Lung (tissue), 12 donors: ENCODE data around the gene FAM217B. TPM values are rescaled to one million over a fixed set of nuclear protein-coding genes. Genes with fewer than 3 reads are reported as not detected.

Source experiments
- ATAC-seq: fragments of 200-7000 bp; cut with Tn5 transposase; one replicate; pipeline ENCODE4 v1.9.1; 2020; ENCODE audit warnings: moderate number of reproducible peaks; ENCODE audit not compliant: insufficient read depth, low FRiP score
- DNase-seq, 3 donors: peaks; one replicate each; pipeline ENCODE4 v3.0.0-alpha.2; 2013 to 2017
- H3K27ac ChIP-seq, 2 donors: one replicate each; pipeline ENCODE4 v1.5.1; 2013; ENCODE audit warnings: mild to moderate bottlenecking in 2 of 2, moderate library complexity in 2 of 2, control low read depth in 1 of 2, inconsistent platforms in 1 of 2, low read depth in 1 of 2, low read length in 1 of 2
- H3K27me3 ChIP-seq, 3 donors: one replicate each; pipeline ENCODE4 v1.5.1; 2013; ENCODE audit warnings: low read length in 2 of 3; ENCODE audit not compliant: control insufficient read depth in 3 of 3, insufficient read depth in 3 of 3
- H3K36me3 ChIP-seq, 4 donors: one replicate each; pipeline ENCODE4 v1.5.1; 2013; ENCODE audit warnings: low read length in 4 of 4, mild to moderate bottlenecking in 1 of 4, moderate library complexity in 1 of 4; ENCODE audit not compliant: control insufficient read depth in 4 of 4, insufficient read depth in 4 of 4
- H3K4me1 ChIP-seq, 5 donors: one replicate each; pipeline ENCODE4 v1.5.1; 2013; ENCODE audit warnings: low read length in 5 of 5, mild to moderate bottlenecking in 2 of 5, moderate library complexity in 1 of 5; ENCODE audit not compliant: control insufficient read depth in 5 of 5, insufficient read depth in 5 of 5
- H3K4me3 ChIP-seq: one replicate; pipeline ENCODE4 v1.5.1; 2013; ENCODE audit warnings: mild to moderate bottlenecking, control low read depth, moderate library complexity
- H3K9ac ChIP-seq, 2 donors: one replicate each; pipeline ENCODE4 v1.5.1; 2013; ENCODE audit warnings: low read length in 2 of 2, control low read depth in 1 of 2; ENCODE audit not compliant: insufficient read depth in 1 of 2
- H3K9me3 ChIP-seq, 4 donors: one replicate each; pipeline ENCODE4 v1.5.1; 2013; ENCODE audit warnings: low read length in 3 of 4, mild to moderate bottlenecking in 1 of 4, moderate library complexity in 1 of 4; ENCODE audit not compliant: control insufficient read depth in 4 of 4, insufficient read depth in 3 of 4
- WGBS, 2 donors: extraction: QIAGEN DNeasy Blood & Tissue Kit; methylation state at CpG; one replicate each; pipeline ENCODE4 v1.1.7; 2013; 5-methylcytosine and 5-hydroxymethylcytosine counted together
- polyA plus RNA-seq, 2 donors: library from polyadenylated mRNA; stranded (reverse); fragments of 200-250 nt; gene quantifications; one replicate each; pipeline ENCODE4 v1.2.1, GENCODE V29; 2013
- total RNA-seq, 2 donors: library from RNA; depleted of rRNA in 1 of 2; stranded (reverse); fragments of >200 nt in 1 of 2; gene quantifications; one replicate each; pipeline ENCODE4 v1.2.1, GENCODE V29; 2014 to 2021
- TF ChIP-seq, protein P1 (sequence below): IDR thresholded peaks from 2 replicates; pipeline ENCODE4 v1.5.1; 2012; ENCODE audit warnings: mild to moderate bottlenecking; ENCODE audit errors: control extremely low read depth, extremely low read depth
- donor health status: control.
- donor health status: control.
- donor health status: Bipolar disorder and iron deficiency.
- donor health status: healthy.
- donor health status: DM: yes; HTN: yes; CAD: no.

The FAM217B gene
- total and polyA plus RNA-seq, 4 donors: 4.9 to 18.5 (median 10.2) TPM

DNA sequence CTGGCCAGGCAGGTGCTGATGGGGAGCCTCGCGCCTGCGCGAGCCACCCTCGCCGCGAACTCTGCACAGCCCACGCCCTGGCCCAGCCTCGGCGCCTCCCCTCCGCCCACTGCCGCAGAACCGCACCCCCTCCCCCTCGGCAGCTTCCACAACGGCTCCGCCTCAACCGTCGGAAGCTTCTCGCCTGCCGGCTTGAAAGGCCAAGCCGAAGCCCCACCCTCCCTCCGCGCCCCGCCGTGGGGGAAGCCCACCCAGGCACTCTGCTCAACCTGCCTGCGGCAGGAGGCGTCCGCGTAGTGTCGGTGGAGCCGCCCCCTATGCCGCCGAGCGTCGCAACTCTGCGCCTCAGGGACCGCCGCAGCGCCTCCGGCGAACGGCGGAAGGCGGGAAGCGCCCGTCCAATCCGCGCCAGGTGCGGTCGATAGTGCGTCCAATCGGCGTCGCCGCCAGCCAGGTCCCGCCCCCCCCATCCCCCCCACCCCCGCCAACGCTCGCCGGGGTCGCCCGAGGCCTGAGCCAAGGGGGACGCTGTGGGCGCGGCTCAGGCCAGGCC lies 6.8 kb upstream of the FAM217B start, which contains the start of gene SYCP2:
SYCP2 (minus strand) TSS at position 342 of the 553 bp plus-strand sequence. CDS start 11,224 bp downstream, outside the sequence.
- Histone ChIP-seq H3K9me3 (no peaks in the 10 kb centered on the region), H3K9ac (no peak within 1 kb of the TSS)

DNA sequence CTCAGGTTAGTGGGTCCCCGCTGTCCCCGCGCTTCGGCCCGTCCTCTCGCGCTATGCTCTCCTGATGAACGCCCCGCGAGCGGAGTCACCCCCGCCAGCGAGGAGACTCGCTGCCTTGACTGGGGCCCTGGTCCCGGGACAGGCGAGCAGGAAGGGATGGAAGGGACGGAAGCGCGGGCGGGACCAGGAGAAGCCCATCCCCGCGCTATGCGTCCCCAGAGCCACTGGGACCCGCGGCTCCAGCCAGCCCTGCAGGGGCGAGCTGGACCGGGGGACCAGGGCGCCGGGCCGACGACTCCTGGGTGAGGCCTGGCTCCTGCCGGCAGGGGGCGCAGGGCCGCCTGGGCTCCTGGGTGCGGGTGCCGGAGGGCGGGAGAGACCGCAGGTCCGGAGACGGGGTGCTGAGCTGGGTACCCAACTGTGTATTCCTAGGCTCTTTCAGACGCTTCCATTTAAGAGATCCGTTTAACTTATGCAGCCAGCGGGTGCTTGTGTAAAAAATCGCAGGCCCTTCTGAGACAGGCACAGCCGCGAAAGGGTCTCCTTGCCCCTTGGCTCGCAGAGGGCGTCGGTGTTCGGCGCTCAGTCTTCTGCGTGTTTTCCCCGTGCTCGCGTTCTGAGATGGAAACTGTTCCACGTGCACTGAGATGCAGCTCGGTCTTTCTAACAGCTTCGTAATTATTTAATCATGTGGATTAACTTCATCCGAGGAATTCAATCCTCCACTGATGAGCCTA lies 6.2 kb upstream of the FAM217B start:
- ATAC-seq (peak; percentile 89), DNase-seq (peak; percentile 79 to 81 (median 80))
- no peaks in the 10 kb centered on the region for H3K9me3 ChIP-seq
- peak overlapping the region; percentile 44 to 51 for H3K27ac ChIP-seq
- 6% methylated on average over 53 to 59 of the region's 59 CpGs for WGBS, 2 donors
- H3K4me3 ChIP-seq: peak overlapping the region; percentile 69
- TF ChIP-seq, protein P1, sequence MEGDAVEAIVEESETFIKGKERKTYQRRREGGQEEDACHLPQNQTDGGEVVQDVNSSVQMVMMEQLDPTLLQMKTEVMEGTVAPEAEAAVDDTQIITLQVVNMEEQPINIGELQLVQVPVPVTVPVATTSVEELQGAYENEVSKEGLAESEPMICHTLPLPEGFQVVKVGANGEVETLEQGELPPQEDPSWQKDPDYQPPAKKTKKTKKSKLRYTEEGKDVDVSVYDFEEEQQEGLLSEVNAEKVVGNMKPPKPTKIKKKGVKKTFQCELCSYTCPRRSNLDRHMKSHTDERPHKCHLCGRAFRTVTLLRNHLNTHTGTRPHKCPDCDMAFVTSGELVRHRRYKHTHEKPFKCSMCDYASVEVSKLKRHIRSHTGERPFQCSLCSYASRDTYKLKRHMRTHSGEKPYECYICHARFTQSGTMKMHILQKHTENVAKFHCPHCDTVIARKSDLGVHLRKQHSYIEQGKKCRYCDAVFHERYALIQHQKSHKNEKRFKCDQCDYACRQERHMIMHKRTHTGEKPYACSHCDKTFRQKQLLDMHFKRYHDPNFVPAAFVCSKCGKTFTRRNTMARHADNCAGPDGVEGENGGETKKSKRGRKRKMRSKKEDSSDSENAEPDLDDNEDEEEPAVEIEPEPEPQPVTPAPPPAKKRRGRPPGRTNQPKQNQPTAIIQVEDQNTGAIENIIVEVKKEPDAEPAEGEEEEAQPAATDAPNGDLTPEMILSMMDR: peak; percentile 58
- no peak overlapping the region for H3K9ac ChIP-seq
- no peaks in the 10 kb centered on the region for H3K36me3 ChIP-seq
- H3K27me3 ChIP-seq: no peaks in the 10 kb centered on the region
- peaks cover 7 to 31% (median 10%) of the 10 kb centered on the region in 5 donors for H3K4me1 ChIP-seq

More for the DNA sequence above, 6.8 kb upstream of the FAM217B start, which contains the start of gene SYCP2:
- peak in 2 of 3 donors; percentile 60 to 66 for DNase-seq
- H3K36me3 ChIP-seq: no peaks in the 10 kb centered on the region
- peak within 1 kb of the TSS; percentile 69 for H3K4me3 ChIP-seq
- TF ChIP-seq, protein P1: no peak
- H3K4me1 ChIP-seq: peaks cover 1 to 25% (median 9%) of the 10 kb centered on the region in 5 donors
- WGBS, 2 donors: 31 to 49% methylated on average over 47 to 65 of the region's 65 CpGs
- no peak for ATAC-seq
- H3K27ac ChIP-seq: peak within 1 kb of the TSS; percentile 44 to 51
- H3K27me3 ChIP-seq: no peaks in the 10 kb centered on the region

DNA sequence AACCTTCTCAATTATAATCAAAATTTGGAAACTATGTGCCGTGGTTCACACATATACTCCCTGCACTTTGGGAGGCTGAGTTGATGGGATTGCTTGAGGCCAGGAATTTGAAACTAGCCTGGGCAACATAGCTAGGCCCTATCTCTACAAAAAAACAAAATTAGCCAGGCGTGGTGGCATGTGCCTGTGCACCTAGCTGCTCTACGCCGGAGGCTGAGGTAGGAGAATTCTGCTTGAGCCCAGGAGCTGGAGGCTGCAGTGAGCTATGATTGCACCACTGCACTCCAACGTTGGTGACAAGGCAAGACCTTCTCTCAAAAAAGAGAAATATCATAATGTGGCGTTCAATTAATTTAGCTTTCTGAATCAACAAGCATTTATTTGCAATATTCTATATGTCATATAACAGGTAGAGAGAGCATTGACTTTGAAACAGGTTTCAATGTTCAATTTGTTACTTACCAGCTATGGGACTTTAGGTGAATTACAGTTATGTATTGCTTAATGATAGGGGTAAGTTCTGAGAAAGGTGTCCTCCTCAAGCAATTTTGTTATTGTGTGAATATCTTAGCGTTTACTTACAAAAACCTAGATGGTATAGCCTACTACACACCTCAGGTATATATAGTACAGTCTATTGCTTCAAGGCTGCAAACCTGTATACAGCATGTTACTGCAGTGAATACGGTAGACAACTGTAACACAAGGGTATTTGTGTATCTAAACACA lies 4.6 kb upstream of the FAM217B start:
- Histone ChIP-seq H3K4me1 (peaks cover 10 to 36% (median 16%) of the 10 kb centered on the region in 5 donors), H3K4me3 (no peak overlapping the region), H3K9ac (no peak overlapping the region), H3K36me3 (no peaks in the 10 kb centered on the region), H3K9me3 (no peaks in the 10 kb centered on the region), H3K27ac (no peak overlapping the region), H3K27me3 (no peaks in the 10 kb centered on the region)
- no peak for ATAC-seq
- WGBS, 2 donors: 89 to 90% methylated on average over 8 of the region's 8 CpGs
- TF ChIP-seq, protein P1: no peak
- no peak for DNase-seq
